Osteoblast (primary cell): Measurements from ENCODE around the gene ZNF454. TPM values are rescaled to one million over a fixed set of nuclear protein-coding genes. Genes with fewer than 3 reads are reported as not detected.

ENCODE experiments used
- DNase-seq: peaks from one replicate; pipeline ENCODE4 v3.0.0; 2011; ENCODE audit warnings: low spot score, mixed read lengths; ENCODE audit not compliant: insufficient read length; ENCODE audit errors: missing footprints
- H2AFZ ChIP-seq: 2 replicates; pipeline ENCODE4 v1.6.0; 2011; ENCODE audit warnings: mild to moderate bottlenecking, low read length
- H3K27ac ChIP-seq: 2 replicates; pipeline ENCODE4 v1.5.1; 2011; ENCODE audit warnings: mild to moderate bottlenecking, low read depth, low read length, moderate library complexity
- H3K27me3 ChIP-seq: 2 replicates; pipeline ENCODE4 v1.6.0; 2012; ENCODE audit warnings: mild to moderate bottlenecking, control low read depth, inconsistent platforms, low read length, moderate library complexity; ENCODE audit not compliant: insufficient read depth
- H3K36me3 ChIP-seq: 2 replicates; pipeline ENCODE4 v1.5.1; 2011; ENCODE audit warnings: mild to moderate bottlenecking, low read length, control low read depth, moderate library complexity; ENCODE audit not compliant: insufficient read depth
- H3K4me1 ChIP-seq: 2 replicates; pipeline ENCODE4 v1.5.1; 2011; ENCODE audit warnings: mild to moderate bottlenecking, low read length, control low read depth, moderate library complexity; ENCODE audit not compliant: insufficient read depth
- H3K4me2 ChIP-seq: 2 replicates; pipeline ENCODE4 v1.6.0; 2011; ENCODE audit warnings: mild to moderate bottlenecking, low read length; ENCODE audit not compliant: insufficient read depth
- H3K4me3 ChIP-seq: fragments of 200-600 bp; sonication (generic); 3 replicates; pipeline ENCODE4 v1.5.1; 2012; ENCODE audit warnings: mild to moderate bottlenecking, low read length, inconsistent platforms; ENCODE audit not compliant: insufficient read depth
- H3K79me2 ChIP-seq: 2 replicates; pipeline ENCODE4 v1.6.0; 2012; ENCODE audit warnings: mild to moderate bottlenecking, low read length, control low read depth, inconsistent platforms; ENCODE audit not compliant: insufficient read depth
- H3K9me3 ChIP-seq: 2 replicates; pipeline ENCODE4 v1.5.1; 2011; ENCODE audit warnings: low read depth, low read length, control low read depth
- H4K20me1 ChIP-seq: 2 replicates; pipeline ENCODE4 v1.6.0; 2012; ENCODE audit warnings: mild to moderate bottlenecking, low read length, control low read depth; ENCODE audit not compliant: insufficient read depth
- CTCF ChIP-seq: IDR thresholded peaks from 2 replicates; pipeline ENCODE4 v1.5.1; 2011; ENCODE audit warnings: mild to moderate bottlenecking, low read depth, low read length, moderate library complexity; ENCODE audit errors: extremely low read depth
- total RNA-seq: library from RNA; depleted of rRNA; stranded (reverse); fragments of >200 nt; gene quantifications from 2 replicates; pipeline ENCODE4 v1.2.3, GENCODE V29; 2012

The ZNF454 gene
- total RNA-seq, result 2.5 and 3.8 TPM in 2 replicates

- Histone ChIP-seq H3K27ac (peak within 1 kb of the TSS; percentile 41), H3K4me3 (peak within 1 kb of the TSS; percentile 75), H3K36me3 (no peaks in the 10 kb centered on the region), H4K20me1 (no peaks in the 10 kb centered on the region), H3K27me3 (no peaks in the 10 kb centered on the region), H2AFZ (peak within 1 kb of the TSS; percentile 91), H3K4me2 (peak within 1 kb of the TSS; percentile 74), H3K9me3 (peaks cover 11% of the 10 kb centered on the region), H3K4me1 (no peaks in the 10 kb centered on the region), H3K79me2 (no peaks in the 10 kb centered on the region)
- DNase-seq, result peak; percentile 99
- no peak for TF ChIP-seq CTCF
Observed at GRCh38 chr5:178940569-178941360, at the start of gene ZNF454. Gene ZNF454 (plus strand): TSS chr5:178941198. CDS start chr5:178942792, 1,594 bp downstream.

DNA sequence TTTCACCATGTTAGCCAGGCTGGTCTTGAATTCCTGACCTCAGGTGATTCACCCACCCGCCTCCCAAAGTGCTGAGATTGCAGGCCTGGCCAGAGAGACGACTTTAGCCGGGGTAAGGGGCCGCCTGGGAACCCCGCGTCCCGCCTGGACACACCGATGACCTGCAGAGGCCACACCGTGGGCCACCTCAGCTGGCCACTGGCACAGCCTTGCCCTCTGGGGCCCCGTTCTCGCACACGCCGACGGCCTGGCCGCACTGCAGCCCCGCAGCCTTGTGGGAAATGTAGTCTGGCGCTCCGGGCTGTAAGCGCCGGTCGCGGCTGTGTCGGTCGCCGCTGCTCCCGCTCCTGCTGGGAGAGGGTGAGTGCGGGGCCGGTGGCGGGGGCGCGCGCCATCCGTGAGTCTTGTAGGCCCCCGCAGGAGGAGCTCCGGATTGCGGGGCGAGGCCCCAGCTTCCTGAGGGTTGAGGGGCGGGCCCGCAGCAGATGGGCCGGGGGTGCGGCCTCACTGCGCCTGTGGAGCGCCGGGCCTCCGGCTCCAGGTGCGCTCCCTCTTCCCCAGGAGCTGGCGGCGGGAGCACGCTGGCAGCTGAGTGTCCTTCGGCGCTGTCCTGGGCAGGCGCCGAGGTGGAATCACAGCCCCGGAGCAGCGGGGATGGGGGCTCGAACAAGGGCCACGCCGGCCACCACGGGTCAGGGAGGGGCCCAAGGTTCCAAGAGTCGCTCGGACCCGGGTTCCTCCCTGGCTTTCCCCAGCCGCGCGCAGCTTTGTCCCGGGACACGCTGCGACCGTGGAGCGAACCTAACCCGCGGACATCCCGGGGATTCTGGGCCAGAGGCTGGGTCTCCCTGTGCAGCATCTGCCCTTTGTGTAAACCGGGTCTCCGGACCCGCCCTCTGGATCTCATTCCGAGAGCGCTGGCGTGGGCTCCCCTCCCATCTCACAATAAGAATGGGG lies 45.1 kb upstream of the ZNF454 start, which contains the start of gene ZFP2:
ZFP2 (plus strand) TSS at position 299 of the 957 bp plus-strand sequence. CDS start 35,401 bp downstream, outside the sequence.
- TF ChIP-seq CTCF, result no peak
- peak; percentile 93 for DNase-seq
- Histone ChIP-seq H4K20me1 (no peaks in the 10 kb centered on the region), H3K79me2 (no peaks in the 10 kb centered on the region), H3K36me3 (no peaks in the 10 kb centered on the region), H3K4me1 (no peaks in the 10 kb centered on the region), H3K4me2 (peak within 1 kb of the TSS; percentile 83), H3K4me3 (peak within 1 kb of the TSS; percentile 75), H3K9me3 (no peaks in the 10 kb centered on the region), H2AFZ (peak within 1 kb of the TSS; percentile 79), H3K27ac (no peak within 1 kb of the TSS), H3K27me3 (no peaks in the 10 kb centered on the region)

GRCh38 chr5:178899289-178899688 lies 41.7 kb upstream of the ZNF454 start:
- Histone ChIP-seq H3K9me3 (no peaks in the 10 kb centered on the region), H3K27ac (no peak overlapping the region), H4K20me1 (no peaks in the 10 kb centered on the region), H2AFZ (no peak overlapping the region), H3K4me1 (no peaks in the 10 kb centered on the region), H3K36me3 (no peaks in the 10 kb centered on the region), H3K79me2 (no peaks in the 10 kb centered on the region), H3K4me2 (no peak overlapping the region), H3K4me3 (no peak overlapping the region), H3K27me3 (no peaks in the 10 kb centered on the region)
- TF ChIP-seq CTCF, result no peak
- DNase-seq, result no peak
